ENCODE measurements around the gene CROCC2.

GRCh38 chr2:240878341-240878936 is 27.7 kb upstream of the CROCC2 start:
- TF ChIP-seq CTCF (optimal IDR thresholded peaks at IDR 0.05 in 1 of 3, IDR thresholded peaks at IDR 0.05 in 1 of 3, conservative IDR thresholded peaks at IDR 0.05 in 1 of 3; ENCODE audit: extremely low read depth in 1 of 3, insufficient read depth in 2 of 3, low read length in 3 of 3) (no peak), EZH2 (IDR thresholded peaks at IDR 0.05; ENCODE audit: low read length) (no peak)

Data from keratinocyte (primary cell).